IPS-20b (cell line): ENCODE data around the gene WTAP.

Experiments used
- H3K27ac ChIP-seq: one replicate; pipeline ENCODE4 v1.5.1; 2013; ENCODE audit warnings: low read length
- H3K27me3 ChIP-seq: 2 replicates; pipeline ENCODE4 v1.6.1; 2013; ENCODE audit warnings: mild to moderate bottlenecking, low read length, inconsistent platforms; ENCODE audit not compliant: insufficient read depth
- H3K36me3 ChIP-seq: 2 replicates; pipeline ENCODE4 v1.6.1; 2013; ENCODE audit warnings: low read depth, mild to moderate bottlenecking, inconsistent platforms, low read length, moderate library complexity; ENCODE audit not compliant: insufficient read depth
- H3K4me1 ChIP-seq: 2 replicates; pipeline ENCODE4 v1.6.1; 2013; ENCODE audit warnings: mild to moderate bottlenecking, control low read depth, inconsistent platforms, low read length, moderate library complexity; ENCODE audit not compliant: insufficient read depth
- H3K4me3 ChIP-seq: 2 replicates; pipeline ENCODE4 v1.5.1; 2013; ENCODE audit warnings: mild to moderate bottlenecking, low read length, inconsistent platforms
- H3K9ac ChIP-seq: 2 replicates; pipeline ENCODE4 v1.6.1; 2013; ENCODE audit warnings: low read depth, mild to moderate bottlenecking, inconsistent platforms, low read length, moderate library complexity
- H3K9me3 ChIP-seq: 2 replicates; pipeline ENCODE4 v1.6.1; 2013; ENCODE audit warnings: mild to moderate bottlenecking, low read depth, low read length, inconsistent platforms; ENCODE audit not compliant: insufficient read depth

The WTAP gene

GRCh38 chr6:159801935-159802334 is 74.6 kb downstream of the WTAP start:
- H3K36me3 ChIP-seq, result peaks cover 22% of the 10 kb centered on the region
- H3K4me1 ChIP-seq, result no peaks in the 10 kb centered on the region
- no peaks in the 10 kb centered on the region for H3K9me3 ChIP-seq
- H3K4me3 ChIP-seq, result no peak overlapping the region
- H3K27ac ChIP-seq, result no peak overlapping the region
- H3K27me3 ChIP-seq, result no peaks in the 10 kb centered on the region
- no peak overlapping the region for H3K9ac ChIP-seq

GRCh38 chr6:159804504-159804903 is 77.2 kb downstream of the WTAP start:
- H3K27me3 ChIP-seq, result no peaks in the 10 kb centered on the region
- H3K4me3 ChIP-seq, result no peak overlapping the region
- no peaks in the 10 kb centered on the region for H3K36me3 ChIP-seq
- H3K9ac ChIP-seq, result no peak overlapping the region
- H3K27ac ChIP-seq, result no peak overlapping the region
- no peaks in the 10 kb centered on the region for H3K4me1 ChIP-seq
- no peaks in the 10 kb centered on the region for H3K9me3 ChIP-seq

DNA sequence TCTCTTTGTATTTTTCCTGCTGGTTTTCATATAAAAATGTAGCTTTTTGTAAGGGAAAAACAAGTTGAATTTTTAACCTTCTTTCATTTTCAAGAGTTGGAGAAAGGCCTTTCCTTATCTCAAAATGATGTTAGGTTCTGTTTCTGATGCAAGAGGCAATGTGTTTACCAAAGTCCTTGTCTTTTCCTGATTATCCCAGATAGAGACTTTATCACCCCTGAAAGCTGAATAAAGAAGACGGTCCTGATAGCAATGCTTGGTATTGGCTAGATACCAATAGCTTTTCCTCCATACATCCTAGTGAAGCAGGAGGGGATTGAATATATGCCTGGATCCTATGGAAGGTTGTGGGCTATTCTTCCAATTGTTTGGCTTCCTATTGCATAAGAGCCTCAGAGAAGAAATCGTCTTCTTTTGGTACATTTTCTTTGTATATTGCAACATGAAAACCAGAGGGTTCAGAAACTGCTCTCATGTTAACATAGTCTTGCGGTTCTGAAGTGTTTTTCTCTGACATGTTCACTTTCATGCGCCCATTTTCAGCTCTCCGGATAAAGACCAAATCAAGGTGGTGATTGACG is 78.2 kb downstream of the WTAP start:
- Histone ChIP-seq H3K4me3 (no peak overlapping the region), H3K27ac (no peak overlapping the region), H3K4me1 (no peaks in the 10 kb centered on the region), H3K36me3 (no peaks in the 10 kb centered on the region), H3K27me3 (no peaks in the 10 kb centered on the region), H3K9me3 (no peaks in the 10 kb centered on the region), H3K9ac (no peak overlapping the region)
